Putamen (tissue), 1 donor: ENCODE results near the gene RHOT2.
"Not testable (repeated sequence)": the region's sequence is repeated elsewhere in the genome, so short reads cannot be mapped to it uniquely, and the experiment has no call there.

Experiments
- DNase-seq: peaks from one replicate; pipeline ENCODE4 v3.0.0-alpha.2; 2016; ENCODE audit warnings: low spot score

RHOT2 gene

GRCh38 chr16:681746-682427, 14.0 kb downstream of the RHOT2 start:
- DNase-seq: no peak

- DNase-seq: no peak
Measured at GRCh38 chr16:682493-683395, 14.8 kb downstream of the RHOT2 start.

GRCh38 chr16:683396-684070, 15.6 kb downstream of the RHOT2 start:
- no peak for DNase-seq

GRCh38 chr16:684071-684794, 16.3 kb downstream of the RHOT2 start, which contains the start of gene JMJD8:
Gene JMJD8 (minus strand): TSS chr16:684334. CDS start chr16:684319, 15 bp downstream.
- DNase-seq: peak; percentile 95

GRCh38 chr16:684961-685696, 17.2 kb downstream of the RHOT2 start:
- DNase-seq: no peak

GRCh38 chr16:685967-686366, 18.0 kb downstream of the RHOT2 start:
- no peak for DNase-seq

GRCh38 chr16:686459-687260, 18.7 kb downstream of the RHOT2 start:
- no peak for DNase-seq

- DNase-seq: no peak
Measured at GRCh38 chr16:687499-687898, 19.6 kb downstream of the RHOT2 start.

- no peak for DNase-seq
Measured at GRCh38 chr16:689175-689897, 21.4 kb downstream of the RHOT2 start.

GRCh38 chr16:691242-691641, 23.3 kb downstream of the RHOT2 start:
- DNase-seq: not testable (repeated sequence)

GRCh38 chr16:692356-693108, 24.6 kb downstream of the RHOT2 start:
- no peak for DNase-seq

- DNase-seq: no peak
Measured at GRCh38 chr16:693364-693763, 25.4 kb downstream of the RHOT2 start.

- DNase-seq: no peak
Measured at GRCh38 chr16:693766-694165, 25.8 kb downstream of the RHOT2 start.

- no peak for DNase-seq
Measured at GRCh38 chr16:694187-694862, 26.4 kb downstream of the RHOT2 start.

- no peak for DNase-seq
Measured at GRCh38 chr16:694863-695354, 27.0 kb downstream of the RHOT2 start.

GRCh38 chr16:695355-696089, 27.6 kb downstream of the RHOT2 start:
- DNase-seq: no peak

- DNase-seq: no peak
Measured at GRCh38 chr16:698911-699671, 31.2 kb downstream of the RHOT2 start.
